Endothelial cell of umbilical vein (primary cell): ENCODE results near the gene FLT1. TPM values are rescaled to one million over a fixed set of nuclear protein-coding genes. Genes with fewer than 3 reads are reported as not detected.
A peak's percentile ranks its signal among the peaks of the same experiment; 100 is the strongest.

Source experiments
- BruUV-seq: library from RNA; stranded (reverse); fragments of 400-500 nt; replicated peaks from 2 replicates; lab custom pipeline; 2021; lab: Mats Ljungman, UMichigan
- CTCF ChIA-PET: fragments of 300-600, 350-600 bp; sonication (Branson Sonifier 250); formaldehyde crosslinking; loops from one replicate; lab custom pipeline; 2021; ENCODE audit warnings: antibody characterized with exemption, inconsistent platforms; lab: Charles Lee
- POLR2A ChIA-PET: fragments of 300-600, 350-600 bp; sonication (Branson Sonifier 250); formaldehyde crosslinking; loops from one replicate; lab custom pipeline; 2021; ENCODE audit warnings: antibody characterized with exemption, inconsistent platforms; lab: Charles Lee
- DNase-seq: peaks from one replicate; pipeline ENCODE4 v3.0.0-alpha.2; 2011; ENCODE audit warnings: low read depth, low spot score
- FAIRE-seq: peaks from 2 replicates; lab custom pipeline; 2011; peaks lifted over from hg19 to GRCh38; lab: Jason Lieb, UNC
- H2AFZ ChIP-seq: 2 replicates; pipeline ENCODE4 v1.6.0; 2012; ENCODE audit warnings: low read depth, low read length, control low read depth, inconsistent platforms
- H3K27ac ChIP-seq: 2 replicates; pipeline ENCODE4 v1.5.1; 2011; ENCODE audit warnings: low read depth, mild to moderate bottlenecking, control low read depth, low read length, moderate library complexity; ENCODE audit not compliant: insufficient read depth
- H3K27me3 ChIP-seq, 2 experiments: 2 replicates each; pipeline versions ENCODE4 v1.6.0 to v1.6.1; 2011; ENCODE audit warnings: low read length in 2 of 2, mixed read lengths in 1 of 2; ENCODE audit not compliant: control insufficient read depth in 2 of 2, insufficient read depth in 2 of 2
- H3K36me3 ChIP-seq, 2 experiments: 2 replicates in 1 of 2; 3 replicates in 1 of 2; pipeline ENCODE4 v1.5.1; 2011; ENCODE audit warnings: low read length in 2 of 2, mild to moderate bottlenecking in 1 of 2, moderate library complexity in 1 of 2; ENCODE audit not compliant: control insufficient read depth in 2 of 2, insufficient read depth in 2 of 2; ENCODE audit errors: extremely low read depth in 1 of 2
- H3K4me1 ChIP-seq: 3 replicates; pipeline ENCODE4 v1.5.1; 2011; ENCODE audit warnings: mild to moderate bottlenecking, low read length; ENCODE audit not compliant: control insufficient read depth, insufficient read depth; ENCODE audit errors: extremely low read depth
- H3K4me2 ChIP-seq: 2 replicates; pipeline ENCODE4 v1.6.1; 2011; ENCODE audit warnings: low read length, control low read depth, mixed read lengths; ENCODE audit not compliant: insufficient read depth
- H3K4me3 ChIP-seq, 3 experiments: fragments of 200-600 bp in 1 of 3; sonication (generic), shearing (Covaris generic) in 1 of 3; replicated peaks in 1 of 3; 2 replicates each; pipeline ENCODE4 v1.5.1; 2011 to 2016; ENCODE audit warnings: control low read depth in 3 of 3, low read length in 3 of 3, mild to moderate bottlenecking in 2 of 3, inconsistent platforms in 1 of 3, low read depth in 1 of 3, moderate library complexity in 1 of 3; ENCODE audit not compliant: insufficient read depth in 1 of 3
- H3K79me2 ChIP-seq: 2 replicates; pipeline ENCODE4 v1.6.0; 2012; ENCODE audit warnings: low read length, inconsistent platforms; ENCODE audit not compliant: control insufficient read depth, insufficient read depth
- H3K9ac ChIP-seq: replicated peaks from 2 replicates; pipeline ENCODE3; 2011; ENCODE audit warnings: low read length, control low read depth; ENCODE audit not compliant: insufficient read depth; ENCODE audit errors: extremely low read depth
- H3K9me1 ChIP-seq: replicated peaks from 3 replicates; pipeline ENCODE4 v1.6.0; 2011; ENCODE audit warnings: mild to moderate bottlenecking, low read length; ENCODE audit not compliant: control insufficient read depth, insufficient read depth; ENCODE audit errors: extremely low read depth
- H3K9me3 ChIP-seq: replicated peaks from 2 replicates; pipeline ENCODE4 v1.5.1; 2012; ENCODE audit warnings: low read length, inconsistent platforms; ENCODE audit not compliant: control insufficient read depth, insufficient read depth
- H4K20me1 ChIP-seq: replicated peaks from 2 replicates; pipeline ENCODE3; 2011; ENCODE audit warnings: mild to moderate bottlenecking, low read length; ENCODE audit not compliant: control insufficient read depth, insufficient read depth; ENCODE audit errors: extremely low read depth
- EZH2 ChIP-seq: IDR thresholded peaks from 2 replicates; pipeline ENCODE4 v1.6.1; 2012; ENCODE audit warnings: borderline replicate concordance, low read depth, mild to moderate bottlenecking, moderate library complexity, low read length, inconsistent platforms; ENCODE audit not compliant: severe bottlenecking
- FOS ChIP-seq: IDR thresholded peaks from 2 replicates; pipeline ENCODE4 v1.6.1; 2011; ENCODE audit warnings: mild to moderate bottlenecking, low read length, moderate library complexity, borderline replicate concordance; ENCODE audit not compliant: insufficient read depth
- GATA2 ChIP-seq: IDR thresholded peaks from 2 replicates; pipeline ENCODE4 v1.7.0; 2011; ENCODE audit warnings: low read depth, mild to moderate bottlenecking, moderate library complexity, mixed read lengths, low read length; ENCODE audit not compliant: insufficient read length, insufficient read depth
- JUN ChIP-seq: IDR thresholded peaks from 2 replicates; pipeline ENCODE4 v1.6.1; 2011; ENCODE audit warnings: borderline replicate concordance, low read depth; ENCODE audit not compliant: insufficient read length, insufficient read depth
- MYC ChIP-seq: IDR thresholded peaks from one replicate; pipeline ENCODE4 v1.6.1; 2011; ENCODE audit warnings: mild to moderate bottlenecking, low read depth, low read length
- POLR2A ChIP-seq: IDR thresholded peaks from 2 replicates; pipeline ENCODE4 v1.6.1; 2012; ENCODE audit warnings: low read depth, mild to moderate bottlenecking, control low read depth, low read length
- POLR2AphosphoS5 ChIP-seq: IDR thresholded peaks from 2 replicates; pipeline ENCODE4 v1.6.1; 2012; ENCODE audit warnings: low read depth, mild to moderate bottlenecking, control low read depth, low read length, moderate library complexity; ENCODE audit not compliant: insufficient read depth
- dilution Hi-C: fragments of 300-500 bp; cut with MboI; formaldehyde crosslinking; loops from one replicate; pipeline ENCODE4 v1.15.0; 2019; ENCODE audit warnings: low sequenced_read_pairs; ENCODE audit not compliant: extremely low pct_ligation_motif_present
- intact Hi-C: fragments of 100-400 bp; cut with micrococcal nuclease; formaldehyde crosslinking; loops from one replicate; pipeline ENCODE4 v1.10.0; 2022
- polyA plus RNA-seq, 4 experiments: library from polyadenylated mRNA; depleted of rRNA in 3 of 4; stranded (reverse) in 3 of 4; unstranded in 1 of 4; fragments of >200 nt; gene quantifications; 2 replicates each; pipeline versions ENCODE4 v1.2.1 to v1.2.3, GENCODE V29; 2011 to 2012; ENCODE audit warnings: missing spikeins in 1 of 4
- total RNA-seq: library from RNA; stranded (reverse); gene quantifications from 2 replicates; pipeline ENCODE4 v1.2.3, GENCODE V29; 2021
- TF ChIP-seq, protein P1 (sequence below), 2 donors: IDR thresholded peaks; 1 replicate in 1 of 2; 2 replicates in 1 of 2; pipeline ENCODE4 v1.5.1; 2011; ENCODE audit warnings: low read length in 2 of 2, mild to moderate bottlenecking in 2 of 2, moderate library complexity in 2 of 2, control low read depth in 1 of 2, inconsistent platforms in 1 of 2, low read depth in 1 of 2; ENCODE audit not compliant: insufficient read depth in 1 of 2; ENCODE audit errors: extremely low read depth in 1 of 2
- TF ChIP-seq, protein P2 (sequence below): IDR thresholded peaks from 2 replicates; pipeline ENCODE4 v1.6.1; 2011; ENCODE audit not compliant: insufficient read depth, insufficient read length

Gene FLT1
- total and polyA plus RNA-seq, 2 donors (not counting 3 experiments of a cell fraction or from before 2014, with no cell fraction given), result 16.0 to 104 TPM

DNA sequence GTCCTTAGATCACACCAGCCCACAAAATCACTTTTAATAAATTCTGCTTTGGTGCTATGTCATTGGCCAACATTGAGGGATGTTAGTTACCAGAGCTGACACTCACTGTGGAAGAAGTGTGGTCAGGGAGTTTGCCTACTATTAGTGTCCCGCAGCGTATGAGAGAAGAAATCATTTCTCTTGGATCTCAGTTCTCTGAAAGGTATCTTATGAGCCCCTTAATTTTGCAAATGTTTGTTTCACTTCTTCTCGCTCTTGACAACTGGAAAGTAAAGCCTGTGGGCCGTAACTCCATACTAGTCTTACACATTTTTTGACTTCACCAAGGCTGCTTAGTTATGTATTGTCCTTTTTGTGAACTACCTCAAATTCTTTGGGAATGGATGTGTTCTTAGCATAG, 80.9 kb downstream of the FLT1 start:
- no peak overlapping the region for H3K4me2 ChIP-seq
- no peak overlapping the region for H3K4me3 ChIP-seq
- H3K27me3 ChIP-seq, result no peaks in the 10 kb centered on the region
- CTCF ChIA-PET, result interaction anchor here (0.9 to 1.3 kb wide), 3 partner anchors 9 to 154 kb away, joined by 3 to 4 read pairs (median 3); no protein-coding TSS in a partner anchor
- no peaks in the 10 kb centered on the region for H3K9me1 ChIP-seq
- H4K20me1 ChIP-seq, result no peaks in the 10 kb centered on the region
- H3K9me3 ChIP-seq, result no peaks in the 10 kb centered on the region
- dilution Hi-C loops (no loop called here), intact Hi-C loops (no loop called here)
- H3K79me2 ChIP-seq, result peaks cover 14% of the 10 kb centered on the region
- BruUV-seq, result no TSS peak
- no peak overlapping the region for H2AFZ ChIP-seq
- POLR2A ChIA-PET, result interaction anchor here (0.9 kb wide), 1 partner anchor 29 kb away, joined by 5 read pairs; no protein-coding TSS in a partner anchor
- no peak overlapping the region for H3K9ac ChIP-seq
- TF ChIP-seq POLR2AphosphoS5 (no peak), FOS (no peak), MYC (no peak), EZH2 (no peak), POLR2A (no peak), JUN (no peak), GATA2 (no peak)
- TF ChIP-seq, protein P1, sequence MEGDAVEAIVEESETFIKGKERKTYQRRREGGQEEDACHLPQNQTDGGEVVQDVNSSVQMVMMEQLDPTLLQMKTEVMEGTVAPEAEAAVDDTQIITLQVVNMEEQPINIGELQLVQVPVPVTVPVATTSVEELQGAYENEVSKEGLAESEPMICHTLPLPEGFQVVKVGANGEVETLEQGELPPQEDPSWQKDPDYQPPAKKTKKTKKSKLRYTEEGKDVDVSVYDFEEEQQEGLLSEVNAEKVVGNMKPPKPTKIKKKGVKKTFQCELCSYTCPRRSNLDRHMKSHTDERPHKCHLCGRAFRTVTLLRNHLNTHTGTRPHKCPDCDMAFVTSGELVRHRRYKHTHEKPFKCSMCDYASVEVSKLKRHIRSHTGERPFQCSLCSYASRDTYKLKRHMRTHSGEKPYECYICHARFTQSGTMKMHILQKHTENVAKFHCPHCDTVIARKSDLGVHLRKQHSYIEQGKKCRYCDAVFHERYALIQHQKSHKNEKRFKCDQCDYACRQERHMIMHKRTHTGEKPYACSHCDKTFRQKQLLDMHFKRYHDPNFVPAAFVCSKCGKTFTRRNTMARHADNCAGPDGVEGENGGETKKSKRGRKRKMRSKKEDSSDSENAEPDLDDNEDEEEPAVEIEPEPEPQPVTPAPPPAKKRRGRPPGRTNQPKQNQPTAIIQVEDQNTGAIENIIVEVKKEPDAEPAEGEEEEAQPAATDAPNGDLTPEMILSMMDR (IDR thresholded peaks at IDR 0.05; ENCODE audit: extremely low read depth in 1 of 2, insufficient read depth in 1 of 2, low read depth in 1 of 2, low read length in 2 of 2), result no peak
- TF ChIP-seq, protein P2, sequence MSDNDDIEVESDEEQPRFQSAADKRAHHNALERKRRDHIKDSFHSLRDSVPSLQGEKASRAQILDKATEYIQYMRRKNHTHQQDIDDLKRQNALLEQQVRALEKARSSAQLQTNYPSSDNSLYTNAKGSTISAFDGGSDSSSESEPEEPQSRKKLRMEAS, result no peak
- H3K36me3 ChIP-seq, result no peaks in the 10 kb centered on the region
- H3K27ac ChIP-seq, result peak overlapping the region; percentile 97
- H3K4me1 ChIP-seq, result peaks cover 45% of the 10 kb centered on the region
- FAIRE-seq (no peak), DNase-seq (no peak)
